ENCODE results near the gene PIPOX.

PIPOX gene

DNA sequence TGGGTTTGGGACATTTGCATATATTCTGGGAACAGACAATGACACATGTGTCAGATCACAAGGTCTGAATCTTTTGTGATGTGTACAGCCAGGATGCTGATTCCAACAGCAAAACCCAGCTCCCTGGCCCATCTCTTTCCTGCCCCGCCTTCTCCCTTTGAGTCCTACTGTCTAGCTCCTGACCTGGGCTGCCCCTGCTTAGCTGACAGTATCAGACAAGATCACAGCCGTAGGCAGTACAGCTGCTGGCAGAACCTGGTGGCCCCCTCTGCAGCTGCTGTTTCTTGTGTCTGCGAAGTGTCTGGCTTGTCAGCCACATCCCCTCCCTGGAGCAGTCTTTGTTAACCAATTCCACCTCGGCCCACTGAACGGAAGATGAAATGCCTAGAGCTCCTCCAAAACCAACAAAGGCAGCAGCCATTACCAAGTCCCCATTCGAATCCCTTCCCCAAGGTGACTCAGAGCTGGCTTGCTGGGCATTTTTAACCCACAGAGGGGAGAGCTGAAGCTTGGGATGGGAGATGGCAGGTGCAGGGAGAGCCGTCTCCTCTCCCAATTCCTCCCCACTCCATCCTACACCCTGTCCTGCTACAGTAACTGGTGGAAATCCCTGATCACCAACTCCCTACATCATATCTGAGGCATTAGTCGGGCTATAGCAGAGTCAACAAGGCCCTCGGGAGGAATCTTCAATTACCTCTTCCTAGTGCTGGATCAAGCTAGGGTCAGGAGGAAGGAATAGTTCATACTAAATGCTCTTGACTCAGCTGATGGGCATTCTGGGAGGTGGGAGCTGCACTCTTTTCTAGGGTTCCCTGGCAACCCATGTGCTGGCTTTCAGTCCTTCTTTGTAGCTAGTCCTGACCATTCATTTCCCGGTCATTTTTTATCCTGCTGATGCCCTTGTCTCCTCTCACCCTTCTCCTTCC lies 5.8 kb downstream of the PIPOX start:
- no peak overlapping the region for H3K4me3 ChIP-seq (IDR thresholded peaks at IDR 0.05; ENCODE audit: insufficient read depth, low read depth, low read length)
- H3K36me3 ChIP-seq (ENCODE audit: insufficient read depth): no peaks in the 10 kb centered on the region
- no peak overlapping the region for H3K9ac ChIP-seq
- H2AFZ ChIP-seq (ENCODE audit: low read depth): no peak overlapping the region
- H3K27ac ChIP-seq: no peak overlapping the region
- H4K20me1 ChIP-seq (ENCODE audit: insufficient read depth): no peaks in the 10 kb centered on the region
- no peaks in the 10 kb centered on the region for H3K27me3 ChIP-seq (ENCODE audit: insufficient read depth, low read depth)
- TF ChIP-seq, protein P1, sequence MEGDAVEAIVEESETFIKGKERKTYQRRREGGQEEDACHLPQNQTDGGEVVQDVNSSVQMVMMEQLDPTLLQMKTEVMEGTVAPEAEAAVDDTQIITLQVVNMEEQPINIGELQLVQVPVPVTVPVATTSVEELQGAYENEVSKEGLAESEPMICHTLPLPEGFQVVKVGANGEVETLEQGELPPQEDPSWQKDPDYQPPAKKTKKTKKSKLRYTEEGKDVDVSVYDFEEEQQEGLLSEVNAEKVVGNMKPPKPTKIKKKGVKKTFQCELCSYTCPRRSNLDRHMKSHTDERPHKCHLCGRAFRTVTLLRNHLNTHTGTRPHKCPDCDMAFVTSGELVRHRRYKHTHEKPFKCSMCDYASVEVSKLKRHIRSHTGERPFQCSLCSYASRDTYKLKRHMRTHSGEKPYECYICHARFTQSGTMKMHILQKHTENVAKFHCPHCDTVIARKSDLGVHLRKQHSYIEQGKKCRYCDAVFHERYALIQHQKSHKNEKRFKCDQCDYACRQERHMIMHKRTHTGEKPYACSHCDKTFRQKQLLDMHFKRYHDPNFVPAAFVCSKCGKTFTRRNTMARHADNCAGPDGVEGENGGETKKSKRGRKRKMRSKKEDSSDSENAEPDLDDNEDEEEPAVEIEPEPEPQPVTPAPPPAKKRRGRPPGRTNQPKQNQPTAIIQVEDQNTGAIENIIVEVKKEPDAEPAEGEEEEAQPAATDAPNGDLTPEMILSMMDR (conservative IDR thresholded peaks at IDR 0.05; ENCODE audit: low read depth, low read length): no peak
- no peaks in the 10 kb centered on the region for H3K4me1 ChIP-seq (ENCODE audit: low read depth, poor library complexity, severe bottlenecking)
- no peak overlapping the region for H3K4me2 ChIP-seq
- no peaks in the 10 kb centered on the region for H3K79me2 ChIP-seq (ENCODE audit: insufficient read depth, low read depth)

DNA sequence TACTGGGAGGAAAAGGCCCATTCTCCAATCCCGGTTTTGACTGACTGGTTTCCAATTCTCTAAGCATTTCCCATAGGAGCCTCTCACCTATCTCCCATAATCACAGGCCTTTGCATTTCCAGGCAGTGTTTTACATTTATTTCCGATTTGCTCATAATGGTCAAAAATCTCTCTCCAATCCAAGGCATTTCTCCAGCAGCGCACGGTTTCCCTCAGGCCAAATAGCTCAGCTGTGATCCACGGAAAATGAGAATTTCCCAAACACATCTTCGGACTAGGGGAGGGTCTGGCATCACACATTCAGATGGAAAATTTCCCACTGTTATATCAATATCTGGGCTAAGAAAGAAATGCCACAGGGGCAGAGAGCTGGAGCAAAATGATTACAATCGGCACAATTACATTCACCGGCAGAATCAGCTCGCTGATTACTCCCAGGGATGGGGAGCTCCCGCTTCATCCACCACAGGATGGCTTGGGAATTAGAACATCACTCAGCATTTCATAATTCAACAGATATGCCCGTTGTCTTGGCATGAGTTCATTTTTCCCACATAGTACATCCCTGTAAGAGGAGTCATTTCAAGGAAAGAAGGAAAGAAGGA lies 6.7 kb downstream of the PIPOX start:
- H3K27ac ChIP-seq: no peak overlapping the region
- TF ChIP-seq, protein P1 (conservative IDR thresholded peaks at IDR 0.05; ENCODE audit: low read depth, low read length): no peak
- H3K27me3 ChIP-seq (ENCODE audit: insufficient read depth, low read depth): no peaks in the 10 kb centered on the region
- H3K79me2 ChIP-seq (ENCODE audit: insufficient read depth, low read depth): no peaks in the 10 kb centered on the region
- H3K4me3 ChIP-seq (IDR thresholded peaks at IDR 0.05; ENCODE audit: insufficient read depth, low read depth, low read length): no peak overlapping the region
- no peaks in the 10 kb centered on the region for H3K36me3 ChIP-seq (ENCODE audit: insufficient read depth)
- no peaks in the 10 kb centered on the region for H4K20me1 ChIP-seq (ENCODE audit: insufficient read depth)
- no peak overlapping the region for H2AFZ ChIP-seq (ENCODE audit: low read depth)
- H3K4me2 ChIP-seq: no peak overlapping the region
- H3K9ac ChIP-seq: no peak overlapping the region
- H3K4me1 ChIP-seq (ENCODE audit: low read depth, poor library complexity, severe bottlenecking): no peaks in the 10 kb centered on the region

DNA sequence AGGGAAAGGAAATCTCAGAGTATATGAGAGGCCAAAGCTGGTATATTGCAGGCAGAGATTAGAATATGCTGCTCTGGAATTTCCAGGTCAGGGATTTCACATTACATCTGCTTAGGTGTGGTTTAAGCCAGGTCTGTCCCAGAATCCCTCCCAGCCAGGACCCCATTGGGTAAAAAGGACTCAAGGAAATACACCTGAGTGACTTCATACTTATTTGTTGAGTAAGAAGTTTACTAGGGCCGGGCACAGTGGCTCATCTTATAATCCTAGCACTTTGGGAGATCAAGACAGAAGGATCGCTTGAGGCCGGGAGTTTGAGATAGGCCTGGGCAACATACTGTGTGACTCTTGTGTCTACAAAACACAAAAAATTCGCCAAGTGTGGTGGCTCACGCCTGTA lies 7.2 kb downstream of the PIPOX start:
- Histone ChIP-seq H3K27ac (no peak overlapping the region), H3K4me2 (no peak overlapping the region), H3K27me3 (ENCODE audit: insufficient read depth, low read depth) (no peaks in the 10 kb centered on the region), H2AFZ (ENCODE audit: low read depth) (no peak overlapping the region), H3K79me2 (ENCODE audit: insufficient read depth, low read depth) (no peaks in the 10 kb centered on the region), H3K4me3 (IDR thresholded peaks at IDR 0.05; ENCODE audit: insufficient read depth, low read depth, low read length) (no peak overlapping the region), H3K4me1 (ENCODE audit: low read depth, poor library complexity, severe bottlenecking) (no peaks in the 10 kb centered on the region), H3K9ac (no peak overlapping the region), H4K20me1 (ENCODE audit: insufficient read depth) (no peaks in the 10 kb centered on the region), H3K36me3 (ENCODE audit: insufficient read depth) (no peaks in the 10 kb centered on the region)
- TF ChIP-seq, protein P1 (conservative IDR thresholded peaks at IDR 0.05; ENCODE audit: low read depth, low read length): no peak

DNA sequence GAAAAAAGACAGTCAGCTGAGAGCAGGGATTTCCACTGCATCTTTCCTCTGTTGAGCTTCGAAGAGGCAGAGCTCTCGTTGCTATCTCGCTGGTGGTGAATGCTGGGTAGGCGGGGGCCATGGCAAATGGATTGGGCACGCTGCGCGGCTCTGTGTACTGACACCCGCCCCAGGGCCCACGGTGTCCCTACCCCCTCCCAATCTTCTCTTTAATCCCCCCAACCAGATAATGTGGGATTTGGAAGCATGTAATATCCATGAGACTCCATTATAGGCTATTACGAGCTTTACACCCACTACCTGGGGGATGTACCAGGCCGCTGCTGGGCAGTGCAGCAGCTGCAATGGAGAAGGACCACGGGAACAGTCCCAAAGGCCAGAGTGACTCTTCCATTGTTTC lies 8.3 kb downstream of the PIPOX start:
- Histone ChIP-seq H3K4me1 (ENCODE audit: low read depth, poor library complexity, severe bottlenecking) (no peaks in the 10 kb centered on the region), H3K9ac (no peak overlapping the region), H3K4me2 (no peak overlapping the region), H3K27me3 (ENCODE audit: insufficient read depth, low read depth) (0 out of 2 replicates have a peak, but pooled peaks cover 3% of the 10 kb centered on the region), H2AFZ (ENCODE audit: low read depth) (no peak overlapping the region), H4K20me1 (ENCODE audit: insufficient read depth) (no peaks in the 10 kb centered on the region), H3K4me3 (IDR thresholded peaks at IDR 0.05; ENCODE audit: insufficient read depth, low read depth, low read length) (no peak overlapping the region), H3K27ac (no peak overlapping the region), H3K36me3 (ENCODE audit: insufficient read depth) (no peaks in the 10 kb centered on the region), H3K79me2 (ENCODE audit: insufficient read depth, low read depth) (no peaks in the 10 kb centered on the region)
- TF ChIP-seq, protein P1 (conservative IDR thresholded peaks at IDR 0.05; ENCODE audit: low read depth, low read length): no peak
